GM23248 (cell line): ENCODE data around the gene SLC24A5. TPM values are rescaled to one million over a fixed set of nuclear protein-coding genes. Genes with fewer than 3 reads are reported as not detected.

Experiments
- DNase-seq: peaks from one replicate; pipeline ENCODE4 v3.0.0-alpha.2; 2015
- H2AFZ ChIP-seq: fragments of 200-600 bp; sonication (generic); 2 replicates; pipeline ENCODE4 v1.6.1; 2016; ENCODE audit warnings: antibody characterized with exemption
- H3F3A ChIP-seq: fragments of 200-600 bp; sonication (generic); 2 replicates; pipeline ENCODE4 v1.6.1; 2016; ENCODE audit warnings: mild to moderate bottlenecking, antibody characterized with exemption, mixed run types; ENCODE audit not compliant: insufficient read depth
- H3K27ac ChIP-seq: fragments of 200-600 bp; sonication (generic); 2 replicates; pipeline ENCODE4 v1.5.1; 2016; ENCODE audit warnings: mild to moderate bottlenecking
- H3K27me3 ChIP-seq: fragments of 200-600 bp; sonication (generic); replicated peaks from 2 replicates; pipeline ENCODE4 v1.6.1; 2016; ENCODE audit warnings: mild to moderate bottlenecking; ENCODE audit not compliant: insufficient read depth
- H3K36me3 ChIP-seq: fragments of 200-600 bp; sonication (generic); 2 replicates; pipeline ENCODE4 v1.6.1; 2016; ENCODE audit warnings: low read depth, mild to moderate bottlenecking
- H3K4me1 ChIP-seq: fragments of 200-600 bp; sonication (generic); 2 replicates; pipeline ENCODE4 v1.6.1; 2016; ENCODE audit warnings: mild to moderate bottlenecking; ENCODE audit not compliant: insufficient read depth
- H3K4me2 ChIP-seq: fragments of 200-600 bp; sonication (generic); one replicate; pipeline ENCODE4 v1.6.1; 2016; ENCODE audit warnings: mild to moderate bottlenecking; ENCODE audit not compliant: unreplicated experiment
- H3K4me3 ChIP-seq: fragments of 200-600 bp; sonication (generic); 2 replicates; pipeline ENCODE4 v1.5.1; 2016; ENCODE audit warnings: mild to moderate bottlenecking
- H3K79me2 ChIP-seq: fragments of 200-600 bp; sonication (generic); 2 replicates; pipeline ENCODE4 v1.6.1; 2016; ENCODE audit warnings: mild to moderate bottlenecking; ENCODE audit not compliant: insufficient read depth
- H3K9ac ChIP-seq: fragments of 200-600 bp; sonication (generic); 2 replicates; pipeline ENCODE4 v1.6.1; 2016; ENCODE audit warnings: mild to moderate bottlenecking
- H3K9me2 ChIP-seq: fragments of 200-600 bp; sonication (generic); 2 replicates; pipeline ENCODE4 v1.6.1; 2016; ENCODE audit warnings: mixed run types, mild to moderate bottlenecking, moderate library complexity; ENCODE audit not compliant: insufficient read depth
- H3K9me3 ChIP-seq: fragments of 200-600 bp; sonication (generic); one replicate; pipeline ENCODE4 v1.6.1; 2017; ENCODE audit warnings: low read depth
- H4K20me1 ChIP-seq: fragments of 200-600 bp; sonication (generic); 2 replicates; pipeline ENCODE4 v1.6.0; 2016; ENCODE audit not compliant: insufficient read depth
- EZH2 ChIP-seq: fragments of 200-600 bp; sonication (generic); IDR thresholded peaks from 2 replicates; pipeline ENCODE4 v1.6.1; 2018; ENCODE audit warnings: antibody characterized with exemption, mild to moderate bottlenecking; ENCODE audit not compliant: insufficient read depth, poor library complexity, severe bottlenecking
- EZH2phosphoT487 ChIP-seq: fragments of 200-600 bp; sonication (generic); IDR thresholded peaks from 2 replicates; pipeline ENCODE4 v1.6.1; 2018; ENCODE audit warnings: antibody characterized with exemption, moderate library complexity, mild to moderate bottlenecking, low read depth; ENCODE audit not compliant: insufficient read depth
- WGBS, 2 experiments: methylation state at CpG; one replicate each; pipeline ENCODE4 v1.1.6; 2015 to 2017; ENCODE audit warnings: low lambda C conversion rate in 2 of 2, low coverage in 1 of 2; ENCODE audit errors: missing lambda C conversion rate in 2 of 2; 5-methylcytosine and 5-hydroxymethylcytosine counted together
- in situ Hi-C: fragments of 300-500 bp; cut with MboI; formaldehyde crosslinking; loops from 2 replicates; pipeline ENCODE4 v1.15.0; 2020
- polyA plus RNA-seq: library from polyadenylated mRNA; unstranded; fragments of >200 nt; fragmentation: Nextera tagmentation; extraction: Ambion mirVana; gene quantifications from 2 replicates; pipeline ENCODE4 v1.2.1, GENCODE V29; 2016
- total RNA-seq: library from RNA; depleted of rRNA; stranded (reverse); fragments of >200 nt; shearing (Covaris generic); gene quantifications from 2 replicates; pipeline ENCODE4 v1.2.3, GENCODE V29; 2014

Gene SLC24A5
- total and polyA plus RNA-seq, 2 experiments from 2014 or later, result not detected

- in situ Hi-C loops, result no loop called here
- Histone ChIP-seq H3K9ac (no peak overlapping the region), H2AFZ (no peak overlapping the region), H3K36me3 (no peaks in the 10 kb centered on the region), H3K4me1 (no peaks in the 10 kb centered on the region; the same call in 1 of the 2 replicates), H3K4me2 (no peak overlapping the region), H3K9me2 (no peaks in the 10 kb centered on the region), H3F3A (no peaks in the 10 kb centered on the region), H3K4me3 (no peak overlapping the region), H3K27ac (no peak overlapping the region), H3K9me3 (no peaks in the 10 kb centered on the region), H3K79me2 (no peaks in the 10 kb centered on the region), H4K20me1 (no peaks in the 10 kb centered on the region), H3K27me3 (peaks cover 31% of the 10 kb centered on the region; the same call in 1 of the 2 replicates)
- TF ChIP-seq EZH2 (no peak), EZH2phosphoT487 (no peak)
- 16% methylated on average over 6 of the region's 6 CpGs for WGBS, 2 experiments
- no peak for DNase-seq
Observed at GRCh38 chr15:48101376-48101961, 19.3 kb upstream of the SLC24A5 start.

- H3K9me2 ChIP-seq, result no peaks in the 10 kb centered on the region
- no peak overlapping the region for H3K4me2 ChIP-seq
- no peaks in the 10 kb centered on the region for H3F3A ChIP-seq
- H3K79me2 ChIP-seq, result no peaks in the 10 kb centered on the region
- H4K20me1 ChIP-seq, result no peaks in the 10 kb centered on the region
- H3K4me3 ChIP-seq, result no peak overlapping the region
- H3K27ac ChIP-seq, result no peak overlapping the region
- no peak for DNase-seq
- no peaks in the 10 kb centered on the region for H3K36me3 ChIP-seq
- no peak overlapping the region for H3K9ac ChIP-seq
- no peak overlapping the region for H2AFZ ChIP-seq
- WGBS, 2 experiments, result 53 to 65% methylated on average over 6 of the region's 6 CpGs
- TF ChIP-seq EZH2phosphoT487, result no peak
- no peak for TF ChIP-seq EZH2
- in situ Hi-C loops, result no loop called here
- H3K9me3 ChIP-seq, result no peaks in the 10 kb centered on the region
- peaks cover 38% of the 10 kb centered on the region; the same call in 1 of the 2 replicates for H3K27me3 ChIP-seq
- no peaks in the 10 kb centered on the region; the same call in 1 of the 2 replicates for H3K4me1 ChIP-seq
Observed at GRCh38 chr15:48102167-48102566, 18.6 kb upstream of the SLC24A5 start.

GRCh38 chr15:48103647-48104046 is 17.1 kb upstream of the SLC24A5 start:
- no peak for DNase-seq
- no peak for TF ChIP-seq EZH2phosphoT487
- TF ChIP-seq EZH2, result no peak
- H3K27me3 ChIP-seq, result peaks cover 34% of the 10 kb centered on the region
- H3K36me3 ChIP-seq, result no peaks in the 10 kb centered on the region
- H2AFZ ChIP-seq, result no peak overlapping the region
- no peaks in the 10 kb centered on the region for H3F3A ChIP-seq
- no peak overlapping the region for H3K9ac ChIP-seq
- 70 to 71% methylated on average over 5 of the region's 5 CpGs for WGBS, 2 experiments
- H3K9me2 ChIP-seq, result no peaks in the 10 kb centered on the region
- H3K27ac ChIP-seq, result no peak overlapping the region
- no peak overlapping the region for H3K4me2 ChIP-seq
- in situ Hi-C loops, result no loop called here
- no peaks in the 10 kb centered on the region for H3K4me1 ChIP-seq
- H4K20me1 ChIP-seq, result no peaks in the 10 kb centered on the region
- H3K4me3 ChIP-seq, result no peak overlapping the region
- H3K79me2 ChIP-seq, result no peaks in the 10 kb centered on the region
- no peaks in the 10 kb centered on the region for H3K9me3 ChIP-seq

- in situ Hi-C loops, result no loop called here
- H3K79me2 ChIP-seq, result no peaks in the 10 kb centered on the region
- no peaks in the 10 kb centered on the region for H3K4me1 ChIP-seq
- no peak overlapping the region for H3K9ac ChIP-seq
- H3K4me3 ChIP-seq, result no peak overlapping the region
- no peaks in the 10 kb centered on the region for H3K9me3 ChIP-seq
- no peaks in the 10 kb centered on the region for H4K20me1 ChIP-seq
- no peak overlapping the region for H3K4me2 ChIP-seq
- peaks cover 39% of the 10 kb centered on the region for H3K27me3 ChIP-seq
- no peaks in the 10 kb centered on the region for H3F3A ChIP-seq
- no peak overlapping the region for H2AFZ ChIP-seq
- H3K36me3 ChIP-seq, result no peaks in the 10 kb centered on the region
- no peaks in the 10 kb centered on the region for H3K9me2 ChIP-seq
- DNase-seq, result no peak
- no peak overlapping the region for H3K27ac ChIP-seq
- 39 to 41% methylated on average over 2 of the region's 2 CpGs for WGBS, 2 experiments
- TF ChIP-seq EZH2phosphoT487 (no peak), EZH2 (no peak)
Observed at GRCh38 chr15:48105936-48106335, 14.9 kb upstream of the SLC24A5 start.

- Histone ChIP-seq H2AFZ (no peak overlapping the region), H3K27me3 (peaks cover 33% of the 10 kb centered on the region), H4K20me1 (no peaks in the 10 kb centered on the region), H3K9me2 (no peaks in the 10 kb centered on the region), H3K4me2 (no peak overlapping the region), H3K9me3 (no peaks in the 10 kb centered on the region), H3K4me1 (no peaks in the 10 kb centered on the region), H3K36me3 (no peaks in the 10 kb centered on the region), H3K9ac (no peak overlapping the region), H3K4me3 (no peak overlapping the region), H3K27ac (no peak overlapping the region), H3F3A (no peaks in the 10 kb centered on the region), H3K79me2 (no peaks in the 10 kb centered on the region)
- 61 to 63% methylated on average over 4 of the region's 4 CpGs for WGBS, 2 experiments
- TF ChIP-seq EZH2phosphoT487 (no peak), EZH2 (no peak)
- DNase-seq, result no peak
- in situ Hi-C loops, result no loop called here
Observed at GRCh38 chr15:48109212-48109611, 11.6 kb upstream of the SLC24A5 start.
